GM12891 (cell line): ENCODE data around the gene ACOT4.
"Not testable (repeated sequence)": the region's sequence is repeated elsewhere in the genome, so short reads cannot be mapped to it uniquely, and the experiment has no call there.

ENCODE experiments used
- DNase-seq: peaks from one replicate; pipeline ENCODE4 v3.0.0; 2011; ENCODE audit warnings: low spot score; ENCODE audit not compliant: insufficient read length
- FAIRE-seq: peaks from 2 replicates; lab custom pipeline; 2011; peaks lifted over from hg19 to GRCh38; lab: Jason Lieb, UNC
- PAX5 ChIP-seq: IDR thresholded peaks from 2 replicates; pipeline ENCODE4 v1.6.1; 2011; ENCODE audit warnings: low read length, moderate library complexity, mild to moderate bottlenecking; ENCODE audit not compliant: insufficient read depth, severe bottlenecking
- POLR2A ChIP-seq: IDR thresholded peaks from 2 replicates; pipeline ENCODE4 v1.6.1; 2011; ENCODE audit warnings: low read depth, low read length, control low read depth
- POLR2AphosphoS5 ChIP-seq: IDR thresholded peaks from 2 replicates; pipeline ENCODE4 v1.6.1; 2011; ENCODE audit warnings: low read depth, low read length, control low read depth
- POU2F2 ChIP-seq: IDR thresholded peaks from 2 replicates; pipeline ENCODE4 v1.6.1; 2011; ENCODE audit warnings: low read depth, mild to moderate bottlenecking, control low read depth, low read length, moderate library complexity
- SPI1 ChIP-seq: IDR thresholded peaks from 2 replicates; pipeline ENCODE4 v1.6.1; 2011; ENCODE audit warnings: low read depth, low read length, control low read depth
- TAF1 ChIP-seq: IDR thresholded peaks from 2 replicates; pipeline ENCODE4 v1.6.1; 2011; ENCODE audit warnings: low read depth, low read length, control low read depth

The ACOT4 gene

GRCh38 chr14:73634011-73634833, 42.5 kb downstream of the ACOT4 start:
- DNase-seq (peak; percentile 22), FAIRE-seq (peak; percentile 69)
- no peak for TF ChIP-seq PAX5
- TF ChIP-seq POLR2A = no peak
- no peak for TF ChIP-seq POLR2AphosphoS5
- no peak for TF ChIP-seq TAF1
- no peak for TF ChIP-seq SPI1

- not testable (repeated sequence) for FAIRE-seq, DNase-seq
Observed at GRCh38 chr14:73636355-73636754, 44.7 kb downstream of the ACOT4 start.

GRCh38 chr14:73637830-73638229, 46.2 kb downstream of the ACOT4 start:
- TF ChIP-seq TAF1 = no peak
- TF ChIP-seq PAX5 = no peak
- no peak for TF ChIP-seq POLR2AphosphoS5
- no peak for TF ChIP-seq POU2F2
- no peak for TF ChIP-seq SPI1
- no peak for TF ChIP-seq POLR2A
- DNase-seq = no peak
- FAIRE-seq = no peak

GRCh38 chr14:73640796-73641365, 49.2 kb downstream of the ACOT4 start:
- DNase-seq = no peak
- TF ChIP-seq POLR2A (no peak), SPI1 (0 out of 2 replicates have a peak, but pooled peaks have one; percentile 30)
- no peak for FAIRE-seq

GRCh38 chr14:73644531-73645247, 53.0 kb downstream of the ACOT4 start, which contains the start of gene DNAL1:
TSS of gene DNAL1 (plus strand) at chr14:73644986. CDS start at chr14:73645040, 54 bp downstream.
- FAIRE-seq = peak; percentile 98
- TF ChIP-seq POLR2AphosphoS5 = peak; percentile 82
- TF ChIP-seq POU2F2 = no peak
- peak; percentile 87 for TF ChIP-seq POLR2A
- peak; percentile 52; the same call in 1 of the 2 replicates for TF ChIP-seq TAF1
- no peak for TF ChIP-seq SPI1
- TF ChIP-seq PAX5 = no peak

DNA sequence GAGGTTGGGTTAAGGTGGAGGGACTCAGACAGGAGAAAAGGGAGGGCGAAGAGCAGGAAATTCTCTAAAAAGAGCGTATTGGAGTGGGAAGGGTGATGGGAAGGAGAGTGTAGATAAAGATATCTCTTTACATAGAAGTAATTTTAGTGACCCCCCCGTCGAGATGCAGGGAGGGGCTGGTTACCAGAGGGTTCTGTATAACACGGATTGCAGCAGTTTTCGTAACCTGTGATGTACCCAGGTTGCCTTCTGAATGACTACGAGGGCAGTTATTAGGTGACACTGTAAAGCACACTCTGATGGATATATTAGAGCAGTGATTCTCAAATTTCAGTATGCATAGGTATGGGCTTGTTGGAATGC, 53.6 kb downstream of the ACOT4 start:
- TF ChIP-seq POLR2AphosphoS5 (no peak), TAF1 (no peak), PAX5 (no peak), POLR2A (no peak), SPI1 (no peak), POU2F2 (no peak)
- DNase-seq (no peak), FAIRE-seq (no peak)

More at GRCh38 chr14:73644531-73645247, 53.0 kb downstream of the ACOT4 start, which contains the start of gene DNAL1:
- peak; percentile 92 for DNase-seq
